Chondrocyte (in vitro differentiated cells): ENCODE data around the gene PRRX1. TPM values are rescaled to one million over a fixed set of nuclear protein-coding genes. Genes with fewer than 3 reads are reported as not detected.

ENCODE experiments used
- DNase-seq: peaks from one replicate; pipeline ENCODE4 v3.0.0; 2021; ENCODE audit warnings: mixed read lengths, low spot score
- H3K27ac Mint-ChIP-seq: one replicate; pipeline ENCODE4 v1.8.0; 2021; ENCODE audit warnings: mild to moderate bottlenecking, moderate library complexity, mixed read lengths; ENCODE audit not compliant: unreplicated experiment
- H3K27me3 Mint-ChIP-seq: 2 replicates; pipeline ENCODE4 v1.8.0; 2021; ENCODE audit warnings: low read depth, mixed read lengths
- H3K36me3 Mint-ChIP-seq: 2 replicates; pipeline ENCODE4 v1.8.0; 2021; ENCODE audit warnings: low read depth, mixed read lengths
- H3K4me1 Mint-ChIP-seq: 2 replicates; pipeline ENCODE4 v1.8.0; 2021; ENCODE audit warnings: low read depth, mild to moderate bottlenecking, mixed read lengths
- H3K4me3 Mint-ChIP-seq: one replicate; pipeline ENCODE4 v1.8.0; 2021; ENCODE audit warnings: mild to moderate bottlenecking, moderate library complexity, mixed read lengths; ENCODE audit not compliant: unreplicated experiment
- H3K9me3 Mint-ChIP-seq: 2 replicates; pipeline ENCODE4 v1.8.0; 2021; ENCODE audit warnings: low read depth, mixed read lengths
- CTCF ChIP-seq: fragments of 200-600 bp; sonication (generic); IDR thresholded peaks from 2 replicates; pipeline ENCODE4 v1.5.0; 2021; ENCODE audit warnings: antibody characterized with exemption, mild to moderate bottlenecking, moderate library complexity
- total RNA-seq: library from RNA; stranded (reverse); gene quantifications from 3 replicates; pipeline ENCODE4 v1.2.1, GENCODE V29; 2021

The PRRX1 gene
- total RNA-seq, 1 donor from 2014 or later, result 158 TPM

- H3K36me3 Mint-ChIP-seq, result peaks cover 1% of the 10 kb centered on the region
Observed at GRCh38 chr1:170707959-170708655, 44.2 kb downstream of the PRRX1 start.

GRCh38 chr1:170711682-170712081, 47.8 kb downstream of the PRRX1 start:
- H3K4me1 Mint-ChIP-seq, result peaks cover 89% of the 10 kb centered on the region
- H3K36me3 Mint-ChIP-seq, result peaks cover 11% of the 10 kb centered on the region
- H3K4me3 Mint-ChIP-seq, result no peak overlapping the region
- peaks cover 7% of the 10 kb centered on the region for H3K9me3 Mint-ChIP-seq
- no peak for DNase-seq
- peak overlapping the region; percentile 81 for H3K27ac Mint-ChIP-seq
- no peak for TF ChIP-seq CTCF
- no peaks in the 10 kb centered on the region for H3K27me3 Mint-ChIP-seq

More at GRCh38 chr1:170707959-170708655, 44.2 kb downstream of the PRRX1 start:
- DNase-seq, result no peak
- Mint-ChIP-seq H3K4me1 (peaks cover 90% of the 10 kb centered on the region), H3K27me3 (no peaks in the 10 kb centered on the region), H3K27ac (peak overlapping the region; percentile 99), H3K4me3 (peak overlapping the region; percentile 29), H3K9me3 (peaks cover 7% of the 10 kb centered on the region)
- no peak for TF ChIP-seq CTCF

DNA sequence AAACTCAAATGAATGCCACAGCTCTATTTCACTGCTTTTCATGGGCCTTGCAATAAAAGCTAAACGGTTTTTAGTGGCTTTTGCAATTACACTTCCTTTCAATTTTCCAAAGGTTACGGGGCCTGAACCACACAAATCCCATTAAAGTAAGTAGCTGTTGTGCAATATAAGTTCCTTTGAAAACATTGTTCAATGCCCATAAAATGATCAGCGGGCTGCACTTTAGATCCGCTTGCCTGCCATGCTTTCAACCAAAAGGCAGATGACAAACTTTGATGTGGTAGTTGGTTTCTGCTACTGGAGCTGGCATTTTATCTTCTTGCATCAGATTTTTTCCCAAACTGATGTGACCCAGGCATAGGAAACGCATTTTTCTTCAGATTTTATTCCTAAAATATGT, 50.2 kb downstream of the PRRX1 start:
- DNase-seq, result no peak
- H3K27me3 Mint-ChIP-seq, result no peaks in the 10 kb centered on the region
- H3K9me3 Mint-ChIP-seq, result peaks cover 4% of the 10 kb centered on the region
- H3K4me3 Mint-ChIP-seq, result no peak overlapping the region
- peak overlapping the region; percentile 59 for H3K27ac Mint-ChIP-seq
- no peak for TF ChIP-seq CTCF
- H3K4me1 Mint-ChIP-seq, result peaks cover 89% of the 10 kb centered on the region
- H3K36me3 Mint-ChIP-seq, result peaks cover 12% of the 10 kb centered on the region

- Mint-ChIP-seq H3K4me1 (peaks cover 82% of the 10 kb centered on the region), H3K36me3 (peaks cover 12% of the 10 kb centered on the region)
Observed at GRCh38 chr1:170714938-170715337, 51.0 kb downstream of the PRRX1 start.

DNA sequence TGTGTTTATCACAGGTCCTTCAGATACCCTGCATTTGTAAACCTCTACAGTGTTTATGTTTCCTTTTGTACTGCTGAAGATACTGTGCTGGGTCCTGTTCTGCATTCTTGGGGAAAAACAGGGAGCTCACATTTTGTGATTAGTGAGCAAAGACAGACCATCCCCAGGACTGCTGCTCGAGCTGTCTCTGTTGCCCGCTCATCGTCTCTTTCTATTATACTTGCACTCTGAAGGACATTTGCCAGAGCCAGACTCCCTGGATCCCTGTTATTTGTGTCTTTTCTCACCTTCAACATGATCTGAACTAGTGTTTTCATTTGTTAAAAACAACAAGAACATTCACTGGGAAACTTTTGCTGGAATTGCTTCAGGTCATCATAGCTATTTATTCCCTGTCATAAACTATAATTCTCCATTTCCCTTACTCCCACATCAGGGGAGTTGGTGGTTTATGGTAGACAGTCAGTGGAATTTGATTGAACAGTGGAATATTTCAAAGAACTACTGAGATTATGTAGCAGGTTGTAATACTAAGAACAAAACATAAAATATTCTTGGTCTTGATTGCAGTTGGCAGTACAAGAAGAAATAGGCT, 53.0 kb downstream of the PRRX1 start:
- no peak for DNase-seq
- peaks cover 25% of the 10 kb centered on the region for H3K36me3 Mint-ChIP-seq
- peak overlapping the region; percentile 83 for H3K27ac Mint-ChIP-seq
- no peaks in the 10 kb centered on the region for H3K9me3 Mint-ChIP-seq
- H3K27me3 Mint-ChIP-seq, result no peaks in the 10 kb centered on the region
- peaks cover 75% of the 10 kb centered on the region for H3K4me1 Mint-ChIP-seq
- no peak for TF ChIP-seq CTCF
- no peak overlapping the region for H3K4me3 Mint-ChIP-seq

More at GRCh38 chr1:170714938-170715337, 51.0 kb downstream of the PRRX1 start:
- Mint-ChIP-seq H3K9me3 (peaks cover 4% of the 10 kb centered on the region), H3K27ac (peak overlapping the region; percentile 59), H3K27me3 (no peaks in the 10 kb centered on the region), H3K4me3 (no peak overlapping the region)
- no peak for TF ChIP-seq CTCF
- no peak for DNase-seq
